D721Med (cell line): ENCODE data around the gene ZKSCAN5.

Source experiments
- DNase-seq: peaks from one replicate; pipeline ENCODE4 v3.0.0; 2011; ENCODE audit warnings: low spot score; ENCODE audit not compliant: insufficient read length
- FAIRE-seq: peaks from 2 replicates; lab custom pipeline; 2011; peaks lifted over from hg19 to GRCh38; lab: Jason Lieb, UNC
- CTCF ChIP-seq: IDR thresholded peaks from 2 replicates; pipeline ENCODE4 v1.5.1; 2012; ENCODE audit warnings: mild to moderate bottlenecking, control low read depth; ENCODE audit not compliant: insufficient read depth; ENCODE audit errors: missing control alignments

ZKSCAN5 gene

GRCh38 chr7:99553039-99553438 is 48.6 kb downstream of the ZKSCAN5 start:
- no peak for DNase-seq
- no peak for FAIRE-seq
- no peak for TF ChIP-seq CTCF

- no peak for DNase-seq
- TF ChIP-seq CTCF: no peak
- FAIRE-seq: no peak
Observed at GRCh38 chr7:99554939-99555338, 50.5 kb downstream of the ZKSCAN5 start.

GRCh38 chr7:99557196-99557607 is 52.7 kb downstream of the ZKSCAN5 start:
- FAIRE-seq (no peak), DNase-seq (no peak)
- TF ChIP-seq CTCF: no peak

GRCh38 chr7:99557940-99558305 is 53.5 kb downstream of the ZKSCAN5 start:
- DNase-seq (no peak), FAIRE-seq (no peak)
- TF ChIP-seq CTCF: no peak

GRCh38 chr7:99558306-99559174 is 54.1 kb downstream of the ZKSCAN5 start, which contains the start of gene ZNF655:
ZNF655 (plus strand) TSS chr7:99558642; CDS start chr7:99560560, 1,918 bp downstream.
- peak; percentile 95 for DNase-seq
- FAIRE-seq: no peak
- no peak for TF ChIP-seq CTCF

GRCh38 chr7:99559175-99559915 is 54.9 kb downstream of the ZKSCAN5 start:
- no peak for FAIRE-seq
- no peak for TF ChIP-seq CTCF

More at GRCh38 chr7:99559175-99559915, 54.9 kb downstream of the ZKSCAN5 start:
- no peak for DNase-seq
